Embryonic facial prominence (tissue), 1 donor: ENCODE results near the gene OR51S1.
"Not testable (repeated sequence)": the region's sequence is repeated elsewhere in the genome, so short reads cannot be mapped to it uniquely, and the experiment has no call there.

Experiments
- DNase-seq: peaks from one replicate; pipeline ENCODE4 v3.0.0-alpha.2; 2016; ENCODE audit errors: extremely low spot score

The OR51S1 gene

GRCh38 chr11:4808476-4808875 lies 40.5 kb downstream of the OR51S1 start:
- no peak for DNase-seq

DNA sequence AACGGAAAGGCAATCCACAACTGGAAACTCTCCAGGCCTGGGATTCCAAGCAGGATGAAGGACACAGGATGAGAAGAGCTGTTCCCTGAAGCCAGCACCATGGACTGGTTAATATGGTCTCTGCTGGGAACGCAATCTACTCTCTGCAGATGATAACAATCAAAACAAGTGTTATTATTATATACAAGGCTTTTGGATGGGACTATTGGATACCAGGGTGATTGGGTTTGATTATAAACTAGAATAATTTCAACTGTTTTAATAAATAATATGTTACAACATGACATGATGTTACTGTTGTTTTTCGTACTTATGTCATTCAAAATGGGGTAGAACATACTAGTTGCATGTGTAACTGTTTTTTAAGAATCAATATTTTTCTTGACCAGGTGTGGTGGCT lies 44.7 kb downstream of the OR51S1 start, which contains the start of gene OR52R1:
TSS of gene OR52R1 (minus strand) at position 101 of the 400 bp plus-strand sequence. CDS start at position 101, 0 bp downstream.
- no peak for DNase-seq

GRCh38 chr11:4801316-4801715 lies 47.7 kb downstream of the OR51S1 start:
- DNase-seq = not testable (repeated sequence)

GRCh38 chr11:4798427-4799183 lies 50.4 kb downstream of the OR51S1 start:
- no peak for DNase-seq
